Raji (cell line): Measurements from ENCODE around the gene CACNG4.

Source experiments
- POLR2A ChIP-seq: IDR thresholded peaks from 2 replicates; pipeline ENCODE4 v1.6.1; 2011; ENCODE audit warnings: low read depth, low read length, control low read depth; ENCODE audit not compliant: insufficient read depth

CACNG4 gene

DNA sequence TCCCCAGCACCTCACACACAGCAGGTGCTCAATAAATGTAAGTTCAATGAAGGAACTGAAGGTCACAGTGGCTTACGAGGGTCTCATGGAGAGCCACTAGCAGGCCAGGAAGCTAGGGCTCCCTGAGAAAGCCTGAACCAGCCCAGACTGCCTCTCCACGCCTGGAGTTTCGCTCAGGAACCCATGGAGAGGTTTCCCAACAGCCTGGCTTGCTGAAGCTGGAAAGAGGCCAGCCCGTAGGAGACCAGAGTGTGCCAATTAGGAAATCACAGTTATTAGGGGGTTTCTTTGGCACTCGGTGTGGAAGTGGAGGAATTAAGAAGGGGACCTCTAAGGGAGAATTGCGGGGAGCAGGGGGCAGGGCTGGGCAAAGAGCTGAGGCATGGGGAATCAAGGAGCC, 43.6 kb downstream of the CACNG4 start:
- TF ChIP-seq POLR2A: no peak

DNA sequence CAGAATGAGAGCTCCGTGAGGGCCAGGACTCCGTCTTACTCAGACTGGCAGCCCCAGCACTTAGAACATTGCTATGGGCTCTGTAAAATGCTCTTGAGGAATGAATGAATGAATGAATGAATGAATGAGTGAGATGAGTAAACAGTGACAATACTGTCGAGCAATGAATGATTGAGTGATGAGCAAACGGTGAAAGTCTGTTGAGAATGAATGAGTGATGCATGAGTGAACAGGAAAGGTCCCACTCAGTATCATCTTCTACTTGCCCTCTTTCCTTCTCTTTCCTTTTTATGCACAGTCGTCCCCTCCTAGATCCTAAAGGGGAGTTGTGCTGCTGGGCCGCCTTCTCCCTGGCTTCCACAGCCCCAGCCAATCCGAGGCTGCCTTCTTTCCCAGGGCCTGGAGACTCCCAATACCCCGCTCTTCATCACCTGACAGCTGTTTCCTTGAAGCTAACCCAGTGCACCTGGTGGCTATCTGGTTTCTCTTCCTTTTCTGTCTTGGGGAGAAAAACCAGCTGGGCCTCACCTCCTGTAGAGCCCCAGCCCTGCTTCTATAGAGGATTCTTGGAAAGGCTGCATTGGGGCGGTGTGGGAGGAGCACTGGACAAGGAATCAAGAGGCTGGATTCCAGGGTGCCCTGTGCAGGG, 47.1 kb downstream of the CACNG4 start:
- TF ChIP-seq POLR2A: no peak

DNA sequence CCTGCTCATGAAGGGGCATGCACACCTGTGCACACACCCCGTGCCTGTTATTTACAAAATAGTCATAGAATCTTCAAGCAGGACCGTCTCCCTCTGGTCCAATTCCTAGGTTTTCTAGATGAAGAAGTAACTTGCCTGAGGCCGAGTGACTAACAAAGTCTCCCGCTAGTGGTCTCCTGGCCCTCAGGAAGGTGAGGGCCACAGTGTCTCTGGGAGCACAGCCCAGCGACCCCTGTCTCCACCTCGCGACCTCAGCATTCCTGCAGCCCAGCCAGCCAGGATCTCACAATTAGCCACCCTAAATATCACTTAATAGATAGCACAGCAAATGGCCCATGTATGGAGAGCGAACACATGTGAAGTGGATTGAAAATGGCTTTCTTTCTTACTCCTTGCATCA, 49.4 kb downstream of the CACNG4 start:
- no peak for TF ChIP-seq POLR2A

DNA sequence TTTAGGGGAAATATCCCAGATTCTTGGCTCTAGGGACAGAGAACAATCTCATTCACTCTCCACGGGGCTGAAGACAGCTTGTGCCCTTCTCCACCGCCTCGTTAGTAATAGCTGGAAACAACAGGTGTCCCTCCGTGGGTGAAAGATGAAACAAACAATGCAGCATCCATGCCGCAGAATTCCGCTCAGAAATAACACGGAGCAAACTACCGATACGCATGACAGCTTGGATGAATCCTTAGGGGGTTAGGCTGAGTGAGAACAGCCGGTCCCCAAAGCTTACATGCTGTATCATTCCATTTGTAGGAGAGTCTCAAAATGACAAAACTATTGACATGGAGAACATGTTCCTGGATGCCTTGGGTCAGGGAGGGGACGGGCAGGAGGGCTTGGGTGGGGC, 50.5 kb downstream of the CACNG4 start:
- no peak for TF ChIP-seq POLR2A

DNA sequence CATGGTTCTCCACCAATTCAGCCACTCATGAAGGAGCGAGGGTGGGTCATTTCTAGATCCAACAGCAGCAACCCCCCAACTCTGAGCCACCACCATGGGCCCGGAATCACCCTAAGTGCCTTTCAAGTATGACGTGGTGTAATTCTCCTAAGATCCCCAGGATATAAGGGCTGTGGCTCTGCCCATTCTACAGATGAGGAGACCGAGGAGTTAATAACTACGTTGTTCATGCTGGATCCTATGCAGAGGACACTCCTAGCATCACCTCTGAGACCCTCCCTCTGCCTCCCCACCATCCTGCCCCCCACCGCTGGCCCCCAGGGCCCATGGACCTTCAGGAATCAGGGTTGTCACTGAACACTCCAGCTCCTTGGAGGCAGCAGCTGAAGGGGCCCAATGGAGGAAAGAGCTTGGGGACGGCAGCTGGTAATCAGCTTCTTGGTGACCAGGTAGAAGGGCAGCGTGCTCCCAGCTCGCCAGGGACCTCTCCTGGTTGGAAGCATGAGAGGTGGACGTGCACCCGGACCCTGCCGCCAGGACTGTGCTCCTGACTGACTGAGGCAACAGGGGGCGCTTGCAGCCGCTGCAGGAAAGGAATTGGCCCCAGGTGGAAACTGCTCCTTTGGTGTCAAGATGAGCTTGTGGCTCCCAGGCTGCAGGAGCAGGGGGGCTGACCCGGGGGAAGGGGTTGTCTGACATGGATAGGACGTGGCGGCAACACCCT, 51.7 kb downstream of the CACNG4 start:
- TF ChIP-seq POLR2A: no peak

DNA sequence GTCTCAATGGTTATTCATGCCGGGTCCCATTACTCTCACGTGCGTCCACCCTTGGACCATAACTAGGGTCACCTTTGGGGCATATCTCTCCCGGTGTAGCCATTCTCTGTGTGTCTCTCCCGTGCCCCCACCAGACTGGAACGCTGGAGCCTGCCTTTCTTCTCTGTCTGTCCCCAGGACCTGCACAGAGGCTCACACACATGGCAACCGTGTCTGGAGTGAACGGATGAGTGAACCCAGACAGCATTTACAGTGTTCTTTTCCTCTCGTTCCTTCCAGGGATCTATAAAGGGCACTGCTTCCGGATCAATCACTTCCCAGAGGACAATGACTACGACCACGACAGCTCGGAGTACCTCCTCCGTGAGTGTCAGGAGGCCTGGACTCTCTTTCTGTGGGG, 53.4 kb downstream of the CACNG4 start:
- TF ChIP-seq POLR2A: no peak

DNA sequence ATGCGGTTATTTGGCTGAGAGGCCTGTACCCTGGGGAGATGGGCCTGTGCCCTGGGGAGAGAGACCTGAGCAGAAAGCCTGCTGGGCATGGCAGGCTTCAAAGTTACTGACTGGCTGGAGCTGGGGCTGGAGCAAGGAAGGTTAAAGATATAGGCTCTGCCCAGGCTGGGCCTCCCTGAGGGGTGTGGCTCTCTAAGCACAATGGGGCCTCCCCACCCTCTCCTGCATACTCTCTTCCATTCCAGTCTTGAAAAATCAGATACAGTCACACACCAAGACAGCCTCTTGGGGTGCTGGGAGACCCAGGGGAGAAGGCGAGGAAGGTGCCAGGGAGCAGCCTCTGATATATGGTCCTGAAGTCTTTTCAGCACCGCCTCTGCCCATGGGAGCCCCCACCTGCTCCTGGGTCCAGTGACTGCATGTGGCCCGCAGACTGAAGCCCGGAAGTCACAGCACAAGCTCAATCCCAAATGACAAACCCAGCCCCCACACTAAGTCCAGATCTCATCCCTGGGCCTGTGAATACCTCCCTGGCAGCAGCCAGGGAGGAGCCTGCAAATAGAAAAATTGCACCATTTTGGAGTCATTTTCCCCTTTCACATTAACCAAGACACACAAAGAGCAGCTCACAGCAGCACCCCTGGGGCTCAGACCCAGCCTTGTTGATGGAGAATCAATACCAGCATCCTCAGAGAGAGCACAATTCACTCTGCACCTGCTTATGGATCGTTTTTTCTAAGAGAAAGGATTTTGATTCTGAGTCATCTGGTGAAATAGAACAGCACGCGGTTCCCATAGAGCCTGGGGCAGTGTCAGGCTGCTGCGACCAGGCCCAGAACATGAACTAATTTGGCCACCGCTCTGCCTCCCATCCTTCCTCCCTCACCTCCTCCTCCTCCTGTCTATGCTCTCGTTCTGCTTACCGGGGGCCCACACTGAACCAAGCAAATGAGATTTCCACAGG, 54.2 kb downstream of the CACNG4 start:
- TF ChIP-seq POLR2A: no peak

DNA sequence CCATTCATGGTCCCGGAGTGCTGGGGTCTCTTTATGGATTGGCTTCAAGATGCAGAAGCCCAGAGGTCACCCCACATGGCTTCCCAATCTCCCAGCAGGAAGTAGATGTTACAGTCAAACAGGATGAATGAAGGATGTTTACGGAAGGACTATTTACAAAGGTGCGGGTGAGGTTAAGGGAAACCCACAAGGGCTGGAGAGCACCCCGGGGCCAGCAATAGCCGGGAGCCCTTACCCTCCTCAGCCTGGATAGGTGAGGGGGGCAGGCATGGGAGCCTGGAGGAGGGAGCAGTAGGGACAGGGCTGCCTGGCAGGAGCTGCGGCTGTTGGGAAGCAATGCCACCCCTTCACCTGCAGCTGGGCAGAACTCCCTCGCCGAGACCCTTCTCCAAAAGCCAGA, 55.3 kb downstream of the CACNG4 start:
- TF ChIP-seq POLR2A: no peak

DNA sequence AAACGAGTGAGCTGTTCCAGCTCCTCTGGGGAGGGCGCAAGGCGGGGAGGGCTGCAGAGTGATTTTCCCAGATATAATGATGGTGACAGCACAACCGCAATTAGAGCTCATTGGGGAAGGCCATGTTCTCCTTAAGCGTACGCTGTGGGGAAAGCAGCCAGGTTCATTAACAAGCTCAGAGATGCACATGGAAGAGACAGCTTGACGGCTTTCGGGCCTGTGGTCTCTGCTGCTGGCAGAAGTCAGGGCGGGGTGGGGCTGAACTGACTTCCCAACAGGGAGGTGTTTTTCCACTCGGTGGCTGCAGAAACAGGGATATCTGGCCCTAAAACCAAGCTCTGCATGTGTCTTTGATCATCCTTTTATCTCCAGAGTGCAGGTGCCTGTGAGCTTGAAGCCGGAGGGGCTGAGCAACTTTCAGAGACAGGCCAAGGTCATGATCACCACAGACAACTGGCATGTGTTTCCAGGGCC, 55.8 kb downstream of the CACNG4 start:
- no peak for TF ChIP-seq POLR2A

DNA sequence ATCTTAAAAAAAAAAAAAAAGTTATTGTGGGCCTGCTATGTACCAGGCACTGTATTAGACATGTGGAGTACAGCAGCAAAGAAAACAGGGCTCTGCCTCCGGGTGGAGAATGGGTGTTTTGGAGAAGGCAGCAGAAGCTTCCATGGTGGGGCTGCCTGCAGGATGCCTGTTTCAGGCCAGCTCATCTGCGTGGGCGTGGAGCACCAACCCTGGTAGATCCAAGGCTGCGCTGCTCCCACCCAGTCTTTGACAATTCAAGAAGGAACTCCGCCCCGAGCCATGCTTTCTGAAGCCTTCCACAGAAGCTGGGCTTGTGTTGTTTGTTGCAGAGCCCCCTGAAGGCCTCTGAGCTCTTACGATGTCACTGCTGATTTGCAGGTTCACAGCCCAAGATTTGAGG, 56.7 kb downstream of the CACNG4 start:
- TF ChIP-seq POLR2A: no peak

DNA sequence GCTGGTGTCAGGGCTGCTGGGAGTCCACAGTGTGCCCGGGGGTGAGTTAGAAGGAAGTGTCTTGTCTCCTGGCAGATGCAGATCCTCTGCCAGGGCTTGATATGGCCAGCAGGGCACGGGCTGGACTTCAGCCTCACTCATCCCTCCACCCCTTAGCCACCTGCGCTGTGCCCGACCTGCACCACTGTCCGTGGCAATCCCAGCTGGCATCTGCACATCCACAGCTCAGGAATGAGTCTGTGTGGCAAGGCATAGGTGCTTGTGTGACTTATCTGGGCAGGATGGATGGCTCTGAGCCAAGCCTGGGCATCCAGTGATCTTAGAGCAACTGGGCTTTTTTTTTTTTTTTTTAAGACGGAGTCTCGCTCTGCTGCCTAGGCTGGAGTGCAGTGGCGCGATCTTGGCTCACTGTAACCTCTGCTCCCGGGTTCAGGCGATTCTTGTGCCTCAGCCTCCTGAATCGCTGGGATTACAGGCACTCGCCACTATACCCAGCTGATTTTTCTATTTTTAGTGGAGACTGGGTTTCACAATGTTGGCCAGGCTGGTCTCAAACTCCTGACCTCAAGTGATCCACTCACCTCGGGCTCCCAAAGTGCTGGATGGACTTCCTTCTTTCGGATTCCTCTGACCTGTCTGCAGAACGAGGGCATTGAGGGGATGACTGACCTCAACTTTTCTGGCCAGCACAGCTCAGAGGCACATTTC, 57.4 kb downstream of the CACNG4 start:
- no peak for TF ChIP-seq POLR2A

DNA sequence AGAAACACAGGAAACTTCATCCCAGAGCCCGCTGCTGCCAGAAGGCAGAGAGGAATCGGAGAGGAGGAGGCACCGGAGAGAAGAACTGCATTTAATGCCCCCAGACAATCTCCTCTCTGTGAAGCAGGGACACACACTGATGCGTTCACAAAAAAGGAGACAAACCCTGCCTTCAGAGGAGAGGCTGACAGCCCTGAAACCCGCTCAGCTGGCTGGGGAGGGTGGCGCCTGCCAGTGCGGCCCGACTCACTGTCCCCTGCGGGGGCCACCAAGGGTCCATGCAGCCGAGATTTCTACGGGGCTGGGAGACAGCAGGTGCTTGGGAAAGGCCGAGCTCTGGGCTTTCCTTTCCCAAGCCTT, 57.9 kb downstream of the CACNG4 start:
- TF ChIP-seq POLR2A: no peak

DNA sequence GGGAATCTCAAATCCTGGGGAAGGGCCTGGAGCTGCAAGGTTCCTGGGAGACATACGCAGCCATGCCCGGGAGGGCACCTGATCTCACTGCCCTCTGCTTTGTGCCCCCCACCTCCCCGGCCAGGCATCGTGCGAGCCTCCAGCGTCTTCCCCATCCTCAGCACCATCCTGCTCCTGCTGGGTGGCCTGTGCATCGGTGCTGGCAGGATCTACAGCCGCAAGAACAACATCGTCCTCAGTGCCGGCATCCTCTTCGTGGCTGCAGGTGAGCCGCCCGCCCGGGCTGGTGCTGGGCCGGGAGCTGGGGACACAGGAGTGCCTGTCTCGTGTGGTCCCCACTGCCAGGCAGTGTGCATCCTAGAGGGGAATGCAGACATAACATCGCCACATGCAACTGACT, 60.2 kb downstream of the CACNG4 start:
- TF ChIP-seq POLR2A: no peak

DNA sequence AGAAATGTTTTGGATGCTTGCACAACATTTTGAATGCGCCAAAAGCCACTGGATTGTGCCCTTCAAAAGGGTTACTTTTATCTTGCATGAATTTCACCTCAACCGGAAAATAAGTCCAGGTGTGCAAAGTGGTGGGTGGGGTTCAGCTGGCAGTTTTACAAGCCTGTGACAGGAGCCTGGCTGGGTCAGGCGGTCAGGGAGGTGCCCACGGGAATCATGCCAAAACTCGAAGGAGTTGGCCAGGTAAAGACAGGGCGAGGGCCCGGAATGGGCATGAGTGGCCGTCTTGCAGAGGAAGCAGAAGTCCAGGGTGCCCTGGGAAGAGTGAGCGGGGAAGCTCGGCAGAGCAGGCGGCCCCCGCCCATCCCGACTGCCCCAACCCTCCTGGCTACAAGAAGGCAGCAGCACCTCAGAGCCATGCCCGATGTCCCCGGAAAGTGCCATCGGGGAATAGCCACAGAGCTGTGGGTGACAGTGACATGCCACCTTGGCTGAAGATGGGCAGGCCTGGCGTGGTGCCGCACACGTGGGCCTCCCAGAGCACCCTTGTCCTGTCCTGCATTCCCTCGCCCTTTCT, 60.8 kb downstream of the CACNG4 start:
- no peak for TF ChIP-seq POLR2A

DNA sequence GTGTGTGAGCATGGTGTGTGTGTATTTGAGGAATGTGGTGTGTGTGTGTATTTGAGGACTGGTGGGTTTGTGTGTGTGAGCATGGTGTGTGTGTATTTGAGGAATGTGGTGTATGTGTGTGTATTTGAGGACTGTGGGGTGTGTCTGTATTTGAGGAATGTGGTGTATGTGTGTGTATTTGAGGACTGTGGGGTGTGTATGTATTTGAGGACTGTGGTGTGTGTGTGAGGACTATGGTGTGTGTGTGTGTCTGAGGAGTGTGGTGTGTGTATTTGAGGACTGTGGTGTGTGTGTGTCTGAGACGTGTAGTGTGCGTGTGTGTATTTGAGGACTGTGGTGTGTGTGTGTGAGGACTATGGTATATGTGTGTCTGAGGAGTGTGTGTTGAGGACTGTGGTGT, 61.8 kb downstream of the CACNG4 start:
- TF ChIP-seq POLR2A: no peak
